PFSK-1 (cell line): ENCODE results near the gene NEDD4L.

ENCODE experiments used
- FOXP2 ChIP-seq: optimal IDR thresholded peaks from 2 replicates; pipeline ENCODE3; 2011; ENCODE audit warnings: borderline replicate concordance, control low read depth, inconsistent platforms; ENCODE audit not compliant: insufficient read depth; ENCODE audit errors: extremely low read length, extremely low read depth
- POLR2AphosphoS5 ChIP-seq: IDR thresholded peaks from 2 replicates; pipeline ENCODE4 v1.6.1; 2012; ENCODE audit warnings: low read depth, mild to moderate bottlenecking, control low read depth, low read length, moderate library complexity
- REST ChIP-seq, 2 experiments: IDR thresholded peaks; 2 replicates each; pipeline versions ENCODE4 v1.6.1 to v1.8.0; 2011 to 2012; ENCODE audit warnings: low read depth in 2 of 2, low read length in 2 of 2, control low read depth in 1 of 2, inconsistent platforms in 1 of 2, mild to moderate bottlenecking in 1 of 2, moderate library complexity in 1 of 2; ENCODE audit not compliant: insufficient read depth in 1 of 2
- SIN3A ChIP-seq: IDR thresholded peaks from 2 replicates; pipeline ENCODE4 v1.6.1; 2012; ENCODE audit warnings: mild to moderate bottlenecking, low read length, moderate library complexity, borderline replicate concordance; ENCODE audit not compliant: insufficient read depth
- TAF1 ChIP-seq: IDR thresholded peaks from 2 replicates; pipeline ENCODE4 v1.6.1; 2012; ENCODE audit warnings: low read length, control low read depth, borderline replicate concordance; ENCODE audit not compliant: insufficient read depth

The NEDD4L gene

GRCh38 chr18:58196881-58197872 lies 153.2 kb downstream of the NEDD4L start:
- no peak for TF ChIP-seq POLR2AphosphoS5
- no peak for TF ChIP-seq REST (IDR thresholded peaks at IDR 0.05; ENCODE audit: insufficient read depth in 1 of 2, low read depth in 2 of 2, low read length in 2 of 2)
- TF ChIP-seq FOXP2, result no peak
- no peak for TF ChIP-seq SIN3A
- TF ChIP-seq TAF1, result no peak

GRCh38 chr18:58201268-58201667 lies 157.2 kb downstream of the NEDD4L start:
- no peak for TF ChIP-seq REST (IDR thresholded peaks at IDR 0.05; ENCODE audit: insufficient read depth in 1 of 2, low read depth in 2 of 2, low read length in 2 of 2)

- TF ChIP-seq TAF1 (no peak), SIN3A (0 out of 2 replicates have a peak, but pooled peaks have one; percentile 40)
These were observed 158.0 kb downstream of the NEDD4L start for GRCh38 chr18:58201733-58202730.

- TF ChIP-seq SIN3A (no peak), TAF1 (no peak), FOXP2 (no peak), REST (IDR thresholded peaks at IDR 0.05; ENCODE audit: insufficient read depth in 1 of 2, low read depth in 2 of 2, low read length in 2 of 2) (no peak)
These were observed 160.9 kb downstream of the NEDD4L start for GRCh38 chr18:58204776-58205442.

GRCh38 chr18:58205443-58206160 lies 161.6 kb downstream of the NEDD4L start:
- TF ChIP-seq POLR2AphosphoS5 (no peak), FOXP2 (no peak), SIN3A (no peak), REST (IDR thresholded peaks at IDR 0.05; ENCODE audit: insufficient read depth in 1 of 2, low read depth in 2 of 2, low read length in 2 of 2) (no peak)
